WTC11 (cell line): ENCODE measurements around the gene WNT3. TPM values are rescaled to one million over a fixed set of nuclear protein-coding genes. Genes with fewer than 3 reads are reported as not detected.
A peak's percentile ranks its signal among the peaks of the same experiment; 100 is the strongest.

Source experiments
- ATAC-seq: fragments of 200-7000 bp; cut with Tn5 transposase; 2 replicates; pipeline ENCODE4 v1.10.0; 2021; ENCODE audit warnings: mild to moderate bottlenecking, moderate library complexity
- CTCF ChIA-PET: fragments of 300-600 bp; sonication (Branson Sonifier 250); formaldehyde crosslinking; loops from one replicate; lab custom pipeline; 2021; ENCODE audit warnings: antibody characterized with exemption; lab: Charles Lee
- POLR2A ChIA-PET: fragments of 350-600 bp; sonication (Branson Sonifier 250); formaldehyde crosslinking; loops from one replicate; lab custom pipeline; 2021; ENCODE audit warnings: antibody characterized with exemption; lab: Charles Lee
- DNase-seq: peaks from one replicate; pipeline ENCODE4 v3.0.0; 2021; ENCODE audit warnings: low spot score
- H3K27ac Mint-ChIP-seq: 2 replicates; pipeline ENCODE4 v1.8.0; 2021; ENCODE audit warnings: mixed read lengths
- H3K27me3 Mint-ChIP-seq: 2 replicates; pipeline ENCODE4 v1.8.0; 2021; ENCODE audit warnings: low read depth, mild to moderate bottlenecking, moderate library complexity, mixed read lengths
- H3K36me3 Mint-ChIP-seq: 2 replicates; pipeline ENCODE4 v1.8.0; 2021; ENCODE audit warnings: mixed read lengths
- H3K4me1 Mint-ChIP-seq: 2 replicates; pipeline ENCODE4 v1.8.0; 2022; ENCODE audit warnings: mixed read lengths
- H3K4me3 Mint-ChIP-seq: 2 replicates; pipeline ENCODE4 v1.8.0; 2021; ENCODE audit warnings: mild to moderate bottlenecking, moderate library complexity, mixed read lengths
- H3K9me3 Mint-ChIP-seq: 2 replicates; pipeline ENCODE4 v1.8.0; 2021; ENCODE audit warnings: mixed read lengths
- ARID4B ChIP-seq: sonication (generic); formaldehyde crosslinking; IDR thresholded peaks from 2 replicates; pipeline ENCODE4 v1.8.0; 2023; ENCODE audit warnings: missing genetic modification reagents, mild to moderate bottlenecking, borderline replicate concordance
- CREM ChIP-seq: sonication (generic); formaldehyde crosslinking; IDR thresholded peaks from 2 replicates; pipeline ENCODE4 v1.8.1; 2022; ENCODE audit warnings: mild to moderate bottlenecking, missing genetic modification reagents, moderate library complexity
- NFYB ChIP-seq: sonication (generic); formaldehyde crosslinking; conservative IDR thresholded peaks from 2 replicates; pipeline ENCODE4 v1.8.0; 2022; ENCODE audit warnings: low read depth, missing genetic modification reagents
- PRRX2 ChIP-seq: fragments of 250-450 bp; sonication (Bioruptor Pico); IDR thresholded peaks from 2 replicates; pipeline ENCODE4 v1.8.0; 2021; ENCODE audit warnings: mild to moderate bottlenecking
- ZNF219 ChIP-seq: sonication (generic); formaldehyde crosslinking; IDR thresholded peaks from 2 replicates; pipeline ENCODE4 v1.8.0; 2023; ENCODE audit warnings: missing genetic modification reagents, mild to moderate bottlenecking, borderline replicate concordance
- ZNF416 ChIP-seq: fragments of 250-450 bp; sonication (Bioruptor Pico); IDR thresholded peaks from 2 replicates; pipeline ENCODE4 v1.9.0; 2021; ENCODE audit warnings: mild to moderate bottlenecking, inconsistent platforms
- ZSCAN18 ChIP-seq: fragments of 250-450 bp; sonication (Bioruptor Pico); IDR thresholded peaks from 2 replicates; pipeline ENCODE4 v2.1.2; 2022; ENCODE audit warnings: mild to moderate bottlenecking, moderate library complexity
- total RNA-seq: library from RNA; stranded (reverse); gene quantifications from 3 replicates; pipeline ENCODE4 v1.2.3, GENCODE V29; 2021
- TF ChIP-seq, protein P1 (sequence below): sonication (generic); formaldehyde crosslinking; IDR thresholded peaks from 2 replicates; pipeline ENCODE4 v1.8.1; 2023; ENCODE audit warnings: mild to moderate bottlenecking, missing genetic modification reagents, moderate library complexity
- TF ChIP-seq, protein P2 (sequence below): fragments of 250-450 bp; sonication (Bioruptor Pico); IDR thresholded peaks from 2 replicates; pipeline ENCODE4 v1.9.0; 2021; ENCODE audit warnings: moderate library complexity, mild to moderate bottlenecking, inconsistent platforms, borderline replicate concordance
- TF ChIP-seq, protein P3 (sequence below): sonication (generic); formaldehyde crosslinking; IDR thresholded peaks from 2 replicates; pipeline ENCODE4 v1.8.0; 2022; ENCODE audit warnings: mild to moderate bottlenecking, missing genetic modification reagents

Gene WNT3
- total RNA-seq, 1 experiment from 2014 or later: 14.1 TPM

- H3K36me3 Mint-ChIP-seq: no peaks in the 10 kb centered on the region
- no peak overlapping the region for H3K4me3 Mint-ChIP-seq
These were observed 75.8 kb downstream of the WNT3 start for GRCh38 chr17:46742565-46743270.

More at GRCh38 chr17:46742565-46743270, 75.8 kb downstream of the WNT3 start:
- TF ChIP-seq, protein P1, sequence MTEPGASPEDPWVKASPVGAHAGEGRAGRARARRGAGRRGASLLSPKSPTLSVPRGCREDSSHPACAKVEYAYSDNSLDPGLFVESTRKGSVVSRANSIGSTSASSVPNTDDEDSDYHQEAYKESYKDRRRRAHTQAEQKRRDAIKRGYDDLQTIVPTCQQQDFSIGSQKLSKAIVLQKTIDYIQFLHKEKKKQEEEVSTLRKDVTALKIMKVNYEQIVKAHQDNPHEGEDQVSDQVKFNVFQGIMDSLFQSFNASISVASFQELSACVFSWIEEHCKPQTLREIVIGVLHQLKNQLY (CRISPR knock-in tag): no peak
- TF ChIP-seq ZNF219 (CRISPR knock-in tag) (no peak), NFYB (CRISPR knock-in tag) (no peak), PRRX2 (CRISPR knock-in tag) (no peak), CREM (CRISPR knock-in tag) (no peak), ARID4B (CRISPR knock-in tag) (no peak), ZNF416 (CRISPR knock-in tag) (no peak), ZSCAN18 (CRISPR knock-in tag) (no peak)
- TF ChIP-seq, protein P2, sequence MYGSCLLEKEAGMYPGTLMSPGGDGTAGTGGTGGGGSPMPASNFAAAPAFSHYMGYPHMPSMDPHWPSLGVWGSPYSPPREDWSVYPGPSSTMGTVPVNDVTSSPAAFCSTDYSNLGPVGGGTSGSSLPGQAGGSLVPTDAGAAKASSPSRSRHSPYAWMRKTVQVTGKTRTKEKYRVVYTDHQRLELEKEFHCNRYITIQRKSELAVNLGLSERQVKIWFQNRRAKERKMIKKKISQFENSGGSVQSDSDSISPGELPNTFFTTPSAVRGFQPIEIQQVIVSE (CRISPR knock-in tag): no peak
- TF ChIP-seq, protein P3, sequence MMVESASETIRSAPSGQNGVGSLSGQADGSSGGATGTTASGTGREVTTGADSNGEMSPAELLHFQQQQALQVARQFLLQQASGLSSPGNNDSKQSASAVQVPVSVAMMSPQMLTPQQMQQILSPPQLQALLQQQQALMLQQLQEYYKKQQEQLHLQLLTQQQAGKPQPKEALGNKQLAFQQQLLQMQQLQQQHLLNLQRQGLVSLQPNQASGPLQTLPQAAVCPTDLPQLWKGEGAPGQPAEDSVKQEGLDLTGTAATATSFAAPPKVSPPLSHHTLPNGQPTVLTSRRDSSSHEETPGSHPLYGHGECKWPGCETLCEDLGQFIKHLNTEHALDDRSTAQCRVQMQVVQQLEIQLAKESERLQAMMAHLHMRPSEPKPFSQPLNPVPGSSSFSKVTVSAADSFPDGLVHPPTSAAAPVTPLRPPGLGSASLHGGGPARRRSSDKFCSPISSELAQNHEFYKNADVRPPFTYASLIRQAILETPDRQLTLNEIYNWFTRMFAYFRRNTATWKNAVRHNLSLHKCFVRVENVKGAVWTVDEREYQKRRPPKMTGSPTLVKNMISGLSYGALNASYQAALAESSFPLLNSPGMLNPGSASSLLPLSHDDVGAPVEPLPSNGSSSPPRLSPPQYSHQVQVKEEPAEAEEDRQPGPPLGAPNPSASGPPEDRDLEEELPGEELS (CRISPR knock-in tag): no peak
- DNase-seq (no peak), ATAC-seq (no peak)
- Mint-ChIP-seq H3K9me3 (no peaks in the 10 kb centered on the region), H3K27ac (peak overlapping the region; percentile 51; the same call in 1 of the 2 replicates), H3K4me1 (peaks cover 10% of the 10 kb centered on the region; the same call in 1 of the 2 replicates), H3K27me3 (no peaks in the 10 kb centered on the region)
- ChIA-PET CTCF (interaction anchor here (1.2 kb wide), 1 partner anchor 38 kb away, joined by 4 read pairs; no protein-coding TSS in a partner anchor), POLR2A (no interaction called here)
